HepG2 (cell line): Measurements from ENCODE around the gene SYNGR2. TPM values are rescaled to one million over a fixed set of nuclear protein-coding genes. Genes with fewer than 3 reads are reported as not detected.

Experiments used
- BCL3 ChIP-seq: sonication (generic); formaldehyde crosslinking; IDR thresholded peaks from 2 replicates; pipeline ENCODE4 v1.5.1; 2020; ENCODE audit warnings: mild to moderate bottlenecking, missing genetic modification reagents, moderate library complexity
- E2F2 ChIP-seq: sonication (generic); formaldehyde crosslinking; IDR thresholded peaks from 2 replicates; pipeline ENCODE4 v1.4.0; 2020; ENCODE audit warnings: missing genetic modification reagents, borderline replicate concordance
- FOXK1 ChIP-seq: sonication (generic); formaldehyde crosslinking; IDR thresholded peaks from 2 replicates; pipeline ENCODE4 v1.4.0; 2020; ENCODE audit warnings: low read depth, missing genetic modification reagents, borderline replicate concordance
- HMGXB4 ChIP-seq, 2 experiments: sonication (generic) in 1 of 2; formaldehyde crosslinking in 1 of 2; IDR thresholded peaks; 2 replicates each; pipeline versions ENCODE4 v1.4.0 to v1.6.1; 2018 to 2020; ENCODE audit warnings: missing genetic modification reagents in 2 of 2, borderline replicate concordance in 1 of 2, low read depth in 1 of 2, mild to moderate bottlenecking in 1 of 2, missing biosample characterization in 1 of 2
- HNRNPLL ChIP-seq: fragments of 200-400 bp; formaldehyde crosslinking; IDR thresholded peaks from 2 replicates; pipeline ENCODE4 v1.6.1; 2017; ENCODE audit warnings: mild to moderate bottlenecking, low read depth, low read length; ENCODE audit not compliant: poor library complexity, severe bottlenecking
- KAT7 ChIP-seq: IDR thresholded peaks from 2 replicates; pipeline ENCODE4 v1.6.1; 2018; ENCODE audit warnings: borderline replicate concordance, missing compliant biosample characterization
- MATR3 ChIP-seq: sonication (generic); formaldehyde crosslinking; IDR thresholded peaks from 2 replicates; pipeline ENCODE4 v1.4.0; 2020; ENCODE audit warnings: missing genetic modification reagents
- SRY ChIP-seq: sonication (generic); formaldehyde crosslinking; IDR thresholded peaks from 2 replicates; pipeline ENCODE4 v1.8.0; 2022; ENCODE audit warnings: mild to moderate bottlenecking, missing genetic modification reagents
- TBX2 ChIP-seq: sonication (generic); formaldehyde crosslinking; IDR thresholded peaks from 2 replicates; pipeline ENCODE4 v1.5.0; 2020; ENCODE audit warnings: missing genetic modification reagents, mild to moderate bottlenecking, borderline replicate concordance
- TEAD3 ChIP-seq: optimal IDR thresholded peaks from 2 replicates; pipeline ENCODE3; 2016; ENCODE audit warnings: borderline replicate concordance
- ZBTB49 ChIP-seq: sonication (generic); formaldehyde crosslinking; IDR thresholded peaks from 2 replicates; pipeline ENCODE4 v1.4.0; 2020; ENCODE audit warnings: missing genetic modification reagents, borderline replicate concordance
- ZHX2 ChIP-seq, 2 experiments: sonication (generic) in 1 of 2; formaldehyde crosslinking in 1 of 2; IDR thresholded peaks; 2 replicates each; pipeline versions ENCODE4 v1.6.1 to v1.9.0; 2014 to 2022; ENCODE audit warnings: antibody characterized with exemption in 1 of 2, borderline replicate concordance in 1 of 2, inconsistent platforms in 1 of 2, low read depth in 1 of 2, missing genetic modification reagents in 1 of 2
- polyA plus RNA-seq, 8 experiments: library from polyadenylated mRNA; depleted of rRNA in 3 of 8; stranded (reverse) in 7 of 8; unstranded in 1 of 8; fragments of >200 nt; fragmentation: Illumina TruSeq in 4 of 8; extraction: Trizol in 4 of 8; gene quantifications; 2 replicates each; pipeline versions ENCODE4 v1.2.1 to v1.2.3, GENCODE V29; 2011 to 2016; ENCODE audit warnings: low read depth in 4 of 8, missing spikeins in 1 of 8, mixed read lengths in 1 of 8; ENCODE audit not compliant: insufficient read depth in 1 of 8
- total RNA-seq, 5 experiments: library from RNA; depleted of rRNA; stranded (reverse); fragments of >200 nt; fragmentation: Illumina TruSeq; extraction: Trizol; gene quantifications; 2 replicates each; pipeline ENCODE4 v1.2.3, GENCODE V29; 2016; ENCODE audit warnings: low read depth in 1 of 5

Gene SYNGR2
- total and polyA plus RNA-seq, 2 of the 13 experiments (the other 11 are each of a cell fraction or from before 2014, with no cell fraction given), result 46.7 to 170 TPM

- no peak for TF ChIP-seq ZBTB49 (CRISPR knock-in tag)
- peak; percentile 54; the same call in 1 of the 2 replicates for TF ChIP-seq BCL3 (CRISPR knock-in tag)
- 0 out of 2 replicates have a peak, but pooled peaks have one; percentile 28 for TF ChIP-seq SRY
- TF ChIP-seq E2F2 (CRISPR knock-in tag), result no peak
- no peak for TF ChIP-seq KAT7 (CRISPR knock-in tag)
- TF ChIP-seq ZHX2 (IDR thresholded peaks at IDR 0.05; ENCODE audit: low read depth), result peak; percentile 53; the same call in 1 of the 2 replicates
- TF ChIP-seq ZHX2 (CRISPR knock-in tag; IDR thresholded peaks at IDR 0.05; ENCODE audit: borderline replicate concordance), result no peak
- peak; percentile 30; the same call in 1 of the 2 replicates for TF ChIP-seq TBX2
- peak; percentile 24 for TF ChIP-seq TEAD3
- TF ChIP-seq HNRNPLL, result peak; percentile 52
- peak; percentile 41 to 55; a peak in 2 of 4 replicates for TF ChIP-seq HMGXB4 (CRISPR knock-in tag; IDR thresholded peaks at IDR 0.05; ENCODE audit: borderline replicate concordance in 1 of 2, low read depth in 1 of 2)
- no peak for TF ChIP-seq FOXK1 (CRISPR knock-in tag)
- no peak for TF ChIP-seq MATR3 (CRISPR knock-in tag)
Observed at GRCh38 chr17:78176548-78177025, 8.2 kb downstream of the SYNGR2 start (continued).
